ENCODE measurements around the gene OGA.

The OGA gene

DNA sequence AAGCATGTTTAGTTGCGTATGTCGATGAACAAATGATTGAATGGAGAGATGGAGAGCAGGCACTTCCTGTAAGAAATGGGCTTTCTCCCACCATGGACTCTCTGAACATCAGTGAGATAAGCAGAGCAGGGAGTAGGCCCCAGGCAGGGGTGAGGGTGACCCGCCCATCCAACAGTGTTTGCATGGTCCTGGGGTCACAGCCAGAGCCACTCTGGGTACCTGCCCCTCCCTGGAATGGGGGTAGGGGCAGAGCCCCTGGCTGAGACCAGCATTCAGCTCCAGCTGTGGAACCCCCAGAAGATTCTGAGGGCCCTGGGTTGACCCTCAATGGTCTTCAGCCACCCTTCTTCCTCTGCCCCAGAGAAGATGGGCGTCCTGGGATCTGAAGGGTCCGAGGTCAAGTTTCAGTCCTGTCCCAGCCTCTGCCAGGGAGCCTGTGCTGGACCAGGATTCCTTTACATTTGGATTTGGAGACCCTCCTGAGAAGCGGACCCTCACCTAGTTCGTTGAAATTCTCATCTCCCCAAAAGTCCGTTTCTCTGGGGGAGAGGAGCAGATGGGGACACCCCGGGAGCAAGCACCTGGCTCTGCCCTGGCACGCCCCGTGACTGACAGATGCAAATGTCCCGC is 40.0 kb downstream of the OGA start:
- no peak for DNase-seq (ENCODE audit: low read depth, low spot score)
- no peak overlapping the region for H3K27ac ChIP-seq

GRCh38 chr10:101777619-101778145 is 40.6 kb downstream of the OGA start:
- no peak overlapping the region for H3K27ac ChIP-seq
- no peak for DNase-seq (ENCODE audit: low read depth, low spot score)

DNA sequence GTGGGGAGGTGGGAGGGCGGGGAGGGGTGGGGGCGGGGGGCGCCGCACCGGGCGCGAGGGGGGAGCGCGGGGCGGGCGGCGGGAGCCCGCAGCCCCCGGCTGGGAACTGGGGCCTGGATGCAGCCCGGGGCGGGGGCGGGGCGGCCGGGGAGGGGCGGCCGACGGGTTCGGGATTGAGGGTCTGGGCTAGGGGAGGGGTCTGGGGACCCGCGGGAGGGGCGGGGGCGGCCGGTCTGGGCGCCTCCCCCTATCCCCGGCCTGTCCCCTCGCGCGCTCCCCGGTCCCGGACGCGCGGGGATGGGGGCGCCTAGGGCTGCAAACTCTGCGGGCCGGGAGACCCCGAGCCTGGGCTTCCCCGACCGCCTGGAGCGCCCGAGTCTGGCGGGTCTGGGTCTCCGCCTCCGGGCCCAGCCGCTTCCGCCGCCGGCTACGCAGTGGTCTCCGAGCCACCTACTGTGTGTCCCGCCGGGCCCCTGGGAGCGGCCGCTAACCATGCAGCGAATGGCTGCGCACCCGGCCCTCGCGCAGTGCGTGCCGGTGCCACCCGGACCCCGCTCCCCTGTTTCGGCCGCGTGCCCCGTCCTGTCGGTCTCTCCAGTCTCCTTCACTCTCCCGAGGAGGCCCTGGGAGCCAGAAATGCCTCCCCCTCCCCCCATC is 42.0 kb downstream of the OGA start:
- H3K27ac ChIP-seq: no peak overlapping the region
- DNase-seq (ENCODE audit: low read depth, low spot score): no peak

- no peak within 1 kb of the TSS for H3K27ac ChIP-seq
- no peak for DNase-seq (ENCODE audit: low read depth, low spot score)
These were observed 42.7 kb downstream of the OGA start, which contains the start of gene FGF8 for GRCh38 chr10:101775273-101776160. Gene FGF8 (minus strand): TSS chr10:101776114. CDS start chr10:101775900, 214 bp downstream.

DNA sequence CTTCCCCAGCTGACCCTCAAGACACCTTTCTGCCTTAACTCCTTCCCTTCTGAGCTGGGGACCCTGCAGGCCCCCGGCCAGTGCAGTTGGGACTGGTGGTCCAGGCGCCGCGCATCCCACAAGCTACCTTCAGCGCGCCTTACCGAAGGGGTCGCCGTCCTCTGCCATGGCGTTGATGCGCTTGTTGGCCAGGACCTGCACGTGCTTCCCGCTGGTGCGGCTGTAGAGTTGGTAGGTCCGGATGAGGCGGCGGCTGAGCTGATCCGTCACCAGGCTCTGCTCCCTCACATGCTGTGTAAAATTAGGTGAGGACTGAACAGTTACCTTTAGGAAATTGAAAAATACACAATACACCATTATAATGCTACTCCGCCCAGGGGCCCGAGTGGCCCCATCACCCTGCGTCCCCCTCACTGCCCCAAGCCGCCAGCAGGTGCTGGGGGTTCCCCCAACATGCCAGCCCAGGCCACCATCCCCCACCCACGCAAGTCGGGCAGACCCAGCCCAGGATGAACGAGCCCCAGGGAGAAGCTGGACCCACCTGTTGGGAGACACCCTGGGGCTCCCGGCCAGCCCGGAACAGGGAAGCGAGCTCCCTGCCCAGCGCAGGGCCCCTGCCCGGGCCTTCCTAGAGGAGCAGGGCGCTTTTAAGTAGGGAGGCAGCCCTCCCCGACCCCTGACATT is 43.5 kb downstream of the OGA start:
- H3K27ac ChIP-seq: no peak overlapping the region
- DNase-seq (ENCODE audit: low read depth, low spot score): no peak

GRCh38 chr10:101773923-101774588 is 44.2 kb downstream of the OGA start:
- H3K27ac ChIP-seq: no peak overlapping the region
- no peak for DNase-seq (ENCODE audit: low read depth, low spot score)

- DNase-seq (ENCODE audit: low read depth, low spot score): no peak
- no peak overlapping the region for H3K27ac ChIP-seq
These were observed 45.1 kb downstream of the OGA start for GRCh38 chr10:101772895-101773761.

DNA sequence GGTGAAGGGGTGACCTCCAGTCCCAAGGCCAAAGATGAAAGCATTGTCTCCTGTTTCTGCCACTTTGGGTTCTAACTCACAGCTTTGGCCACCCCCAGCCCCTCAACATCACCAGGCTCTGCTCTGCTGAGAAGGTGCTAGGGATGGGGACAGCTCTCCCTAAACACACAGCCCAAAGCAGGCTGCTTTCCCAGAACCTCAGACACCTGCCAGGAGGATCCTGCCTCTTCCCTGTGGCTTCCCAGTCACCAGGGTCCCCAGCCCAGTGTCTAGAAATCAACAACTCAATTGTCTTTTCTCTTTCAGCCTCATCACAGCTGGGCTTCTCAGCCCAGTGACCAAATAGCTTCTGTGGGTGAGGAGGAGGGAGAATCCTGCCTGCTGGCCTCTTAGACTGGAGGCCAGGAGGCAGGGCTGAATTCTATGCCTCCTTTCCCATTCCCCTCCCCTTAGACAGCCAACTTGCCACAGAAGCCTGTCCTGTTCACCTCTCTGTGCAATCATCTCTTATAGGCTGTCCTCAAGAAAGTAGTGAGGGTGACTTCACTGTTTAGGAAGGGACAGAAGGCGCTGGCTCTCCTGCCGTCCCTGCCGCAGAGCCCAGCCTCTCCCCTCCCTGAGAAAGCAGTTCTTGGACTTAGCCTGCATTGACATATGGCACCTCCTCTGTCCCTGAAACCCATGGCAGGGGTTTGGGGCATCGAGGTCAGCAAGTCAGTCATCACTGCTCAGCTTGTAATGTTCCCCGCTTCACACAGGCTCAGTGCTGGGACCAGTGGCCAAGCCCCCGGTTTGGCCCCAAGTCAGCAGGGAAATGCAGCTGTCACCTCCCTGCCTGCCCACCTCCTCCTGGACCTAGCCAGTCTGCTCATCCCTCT is 46.0 kb downstream of the OGA start:
- no peak overlapping the region for H3K27ac ChIP-seq
- no peak for DNase-seq (ENCODE audit: low read depth, low spot score)

- no peak overlapping the region for H3K27ac ChIP-seq
These were observed 46.9 kb downstream of the OGA start for GRCh38 chr10:101771380-101771779.

DNA sequence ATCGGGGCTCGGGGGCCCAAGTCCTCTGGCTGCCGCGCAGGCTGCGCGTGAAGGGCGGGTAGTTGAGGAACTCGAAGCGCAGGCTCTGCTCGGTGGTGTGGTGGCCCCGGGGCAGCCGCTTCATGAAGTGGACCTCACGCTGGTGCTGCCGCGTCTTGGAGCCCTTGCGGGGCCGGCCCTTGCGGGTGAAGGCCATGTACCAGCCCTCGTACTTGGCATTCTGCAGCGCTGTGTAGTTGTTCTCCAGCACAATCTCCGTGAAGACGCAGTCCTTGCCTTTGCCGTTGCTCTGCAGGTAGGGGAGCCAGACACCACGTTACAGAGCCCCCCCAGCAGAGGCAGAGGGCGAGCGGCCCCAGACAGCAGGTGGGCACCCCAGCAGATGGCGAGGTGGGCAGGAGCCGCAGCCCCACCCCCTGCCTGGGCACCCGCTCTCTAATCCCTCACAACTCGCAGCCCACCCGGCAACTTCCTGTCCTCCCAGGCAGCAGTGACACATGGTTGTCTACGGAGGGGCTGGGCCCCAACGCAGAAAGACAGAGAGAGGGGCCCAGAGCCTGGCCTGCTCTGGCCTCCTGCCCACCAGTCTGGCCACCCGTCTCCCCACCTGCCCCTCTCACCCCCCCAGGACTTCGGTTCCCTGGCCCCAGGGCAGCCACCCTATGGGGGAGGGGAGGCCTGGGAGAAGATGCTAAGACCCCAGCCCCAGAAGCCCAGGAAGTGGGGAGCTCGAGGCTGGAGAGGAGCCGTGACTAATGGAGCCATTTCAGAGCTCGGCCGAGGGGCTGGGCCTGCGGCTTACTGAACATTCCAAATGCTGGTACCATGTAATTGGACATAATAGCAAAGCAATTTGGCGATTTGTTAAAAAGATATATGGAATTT is 47.7 kb downstream of the OGA start:
- no peak for DNase-seq (ENCODE audit: low read depth, low spot score)
- no peak overlapping the region for H3K27ac ChIP-seq

More at GRCh38 chr10:101771380-101771779, 46.9 kb downstream of the OGA start:
- DNase-seq (ENCODE audit: low read depth, low spot score): no peak

DNA sequence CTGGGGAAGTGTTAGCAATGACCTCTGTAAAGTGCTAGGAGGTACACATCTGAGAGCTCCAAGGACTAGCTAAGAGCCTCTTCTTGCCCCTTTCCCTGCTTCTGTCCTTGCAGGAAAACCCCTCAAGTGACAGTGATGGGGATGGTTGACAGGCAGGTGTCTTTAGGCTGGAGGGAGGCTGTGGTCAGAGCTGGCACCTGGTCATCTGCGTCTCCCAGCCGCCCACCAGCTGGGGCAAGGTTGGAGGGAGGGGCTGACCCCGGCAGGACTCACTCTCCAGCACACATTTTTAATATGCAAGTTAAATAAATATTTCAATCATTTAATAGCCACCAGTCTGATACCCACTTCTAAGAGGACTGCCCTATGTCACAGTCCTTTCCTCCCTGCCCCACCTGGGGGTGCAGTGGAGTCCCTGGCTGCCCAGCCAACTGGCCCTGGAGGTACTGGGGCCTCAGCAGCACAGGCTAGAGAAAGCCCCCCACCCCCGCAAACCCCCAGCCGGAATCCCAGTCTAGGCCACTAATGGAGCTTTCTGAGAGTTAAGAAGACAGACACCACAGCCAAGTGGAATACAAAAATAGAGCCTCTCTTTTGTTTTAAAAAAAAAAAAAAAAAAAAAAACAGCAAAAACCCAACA is 48.6 kb downstream of the OGA start:
- no peak for DNase-seq (ENCODE audit: low read depth, low spot score)
- no peak overlapping the region for H3K27ac ChIP-seq

DNA sequence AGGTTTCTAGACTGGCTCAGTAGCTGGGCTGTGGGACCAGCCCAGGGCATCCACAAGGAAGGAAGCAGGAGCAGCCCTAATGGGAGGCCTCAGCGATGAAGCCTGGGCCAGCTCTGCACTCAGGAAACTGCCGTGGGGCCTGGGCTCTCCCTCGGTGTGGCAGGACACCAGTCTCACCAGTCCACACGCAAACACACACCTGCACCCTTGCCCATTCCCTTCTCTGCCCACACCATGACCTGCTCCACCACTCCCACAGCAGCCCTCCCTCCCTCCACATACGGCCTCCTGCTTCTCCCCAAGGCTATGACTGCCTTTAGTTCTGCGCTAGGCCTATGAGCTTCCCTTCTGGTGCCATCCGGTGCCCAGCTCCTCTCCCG is 49.5 kb downstream of the OGA start:
- DNase-seq (ENCODE audit: low read depth, low spot score): no peak
- no peak overlapping the region for H3K27ac ChIP-seq

GRCh38 chr10:101767966-101768790 is 50.1 kb downstream of the OGA start:
- H3K27ac ChIP-seq: no peak overlapping the region
- no peak for DNase-seq (ENCODE audit: low read depth, low spot score)

DNA sequence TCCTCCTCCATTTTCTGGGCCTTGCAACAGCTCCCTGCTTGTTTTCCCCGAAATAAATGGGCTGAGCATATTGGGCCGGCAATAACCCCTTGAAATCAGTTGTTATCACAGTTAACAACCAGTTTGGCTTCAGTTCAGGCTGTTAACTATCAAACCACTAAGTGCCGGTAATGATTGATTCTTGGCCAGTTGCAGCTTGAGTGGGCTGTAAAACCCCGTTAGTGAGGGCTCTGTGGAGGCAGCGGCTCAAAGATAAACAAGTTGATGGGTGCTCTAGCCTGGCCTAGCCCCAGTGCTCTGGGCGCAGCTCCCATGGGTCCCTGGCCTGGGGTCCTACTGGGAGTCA is 50.7 kb downstream of the OGA start:
- no peak overlapping the region for H3K27ac ChIP-seq
- no peak for DNase-seq (ENCODE audit: low read depth, low spot score)

DNA sequence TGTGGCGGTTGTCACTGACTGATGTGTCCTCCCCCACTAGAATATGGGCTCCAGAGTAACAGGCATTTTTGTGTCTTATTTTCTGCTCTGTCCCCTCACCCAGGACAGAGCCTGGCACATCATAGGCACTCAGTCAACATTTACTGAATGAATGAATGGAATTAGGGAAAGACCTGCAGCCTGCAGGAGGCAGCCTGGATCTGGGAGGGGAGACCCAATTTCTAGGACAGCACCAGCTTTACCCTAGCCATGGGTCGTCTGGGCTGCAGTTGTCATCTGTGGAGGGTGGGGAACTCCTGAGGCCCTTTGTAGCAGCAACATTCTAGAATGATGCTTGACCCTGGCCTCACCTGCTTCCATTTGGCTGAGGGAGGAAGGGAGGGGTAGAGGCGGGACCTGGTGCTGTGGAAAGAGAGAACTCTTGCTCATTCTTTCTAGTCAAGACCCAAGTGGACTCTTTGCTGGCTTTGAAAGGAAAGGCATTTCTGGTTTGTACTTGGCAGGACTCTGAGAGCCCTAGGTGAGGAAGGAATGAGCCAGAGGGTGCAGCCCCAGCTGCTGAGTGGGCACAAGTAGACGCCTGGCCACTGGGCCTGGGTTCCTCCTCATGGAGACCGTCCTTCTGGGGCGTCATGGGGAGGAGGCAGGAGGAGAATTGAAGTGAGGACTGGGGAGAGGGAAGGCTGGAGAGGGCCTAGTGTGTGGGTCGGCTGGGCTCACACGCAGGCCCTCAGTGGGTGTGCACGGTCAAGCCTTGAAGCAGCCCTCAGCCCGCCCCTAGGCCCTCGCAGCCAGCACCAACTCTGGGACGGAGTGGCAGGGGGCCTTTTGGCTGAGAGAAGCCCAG is 51.3 kb downstream of the OGA start:
- DNase-seq (ENCODE audit: low read depth, low spot score): no peak
- no peak overlapping the region for H3K27ac ChIP-seq
